Amniotic epithelial cell (primary cell): Measurements from ENCODE around the gene OCEL1.
"Not testable (repeated sequence)": the region's sequence is repeated elsewhere in the genome, so short reads cannot be mapped to it uniquely, and the experiment has no call there.

ENCODE experiments used
- DNase-seq: peaks from one replicate; pipeline ENCODE4 v3.0.0-alpha.2; 2010; ENCODE audit warnings: low read depth

Gene OCEL1

GRCh38 chr19:17226002-17226933 is at the start of gene OCEL1:
TSS of gene OCEL1 (plus strand) at chr19:17226226. CDS start at chr19:17226248, 22 bp downstream.
- peak; percentile 97 for DNase-seq

GRCh38 chr19:17178291-17178690 is 47.7 kb upstream of the OCEL1 start:
- no peak for DNase-seq

GRCh38 chr19:17180997-17181702 is 44.9 kb upstream of the OCEL1 start:
- no peak for DNase-seq

GRCh38 chr19:17183271-17183761 is 42.7 kb upstream of the OCEL1 start:
- DNase-seq = no peak

- DNase-seq = peak; percentile 8
Measured at GRCh38 chr19:17183858-17184321, 42.1 kb upstream of the OCEL1 start.

GRCh38 chr19:17184371-17184841 is 41.6 kb upstream of the OCEL1 start:
- DNase-seq = peak; percentile 14

GRCh38 chr19:17185590-17185989 is 40.4 kb upstream of the OCEL1 start:
- DNase-seq = no peak

- not testable (repeated sequence) for DNase-seq
Measured at GRCh38 chr19:17191736-17192135, 34.3 kb upstream of the OCEL1 start.

- DNase-seq = no peak
Measured at GRCh38 chr19:17192751-17193150, 33.3 kb upstream of the OCEL1 start.

- DNase-seq = no peak
Measured at GRCh38 chr19:17194608-17195007, 31.4 kb upstream of the OCEL1 start.

- DNase-seq = no peak
Measured at GRCh38 chr19:17195106-17195505, 30.9 kb upstream of the OCEL1 start.

GRCh38 chr19:17196610-17197009 is 29.4 kb upstream of the OCEL1 start:
- no peak for DNase-seq

- DNase-seq = no peak
Measured at GRCh38 chr19:17197666-17198065, 28.4 kb upstream of the OCEL1 start.

GRCh38 chr19:17200408-17201079 is 25.5 kb upstream of the OCEL1 start:
- no peak for DNase-seq

- DNase-seq = no peak
Measured at GRCh38 chr19:17202249-17202648, 23.8 kb upstream of the OCEL1 start.

GRCh38 chr19:17202713-17203112 is 23.3 kb upstream of the OCEL1 start:
- DNase-seq = no peak

- peak; percentile 56 for DNase-seq
Measured at GRCh38 chr19:17205237-17206140, 20.5 kb upstream of the OCEL1 start.

- no peak for DNase-seq
Measured at GRCh38 chr19:17206736-17207581, 19.1 kb upstream of the OCEL1 start.

- DNase-seq = peak; percentile 53
Measured at GRCh38 chr19:17209126-17210036, 16.6 kb upstream of the OCEL1 start.
